Skin epidermis (tissue), 12 donors: ENCODE measurements around the gene DTX4.
A peak's percentile ranks its signal among the peaks of the same experiment; 100 is the strongest.
"Not testable (repeated sequence)": the region's sequence is repeated elsewhere in the genome, so short reads cannot be mapped to it uniquely, and the experiment has no call there.

Experiments
- H3K27ac ChIP-seq, 21 experiments: fragments of 200-600 bp; sonication (generic) in 11 of 21; one replicate each; pipeline ENCODE4 v1.5.0; 2020; ENCODE audit warnings: mild to moderate bottlenecking in 3 of 21, inconsistent platforms in 2 of 21, moderate library complexity in 2 of 21
- H3K4me3 ChIP-seq, 7 experiments: fragments of 200-600 bp; sonication (generic) in 2 of 7; one replicate each; pipeline ENCODE4 v1.5.0; 2020; ENCODE audit warnings: inconsistent platforms in 2 of 7, mild to moderate bottlenecking in 2 of 7, moderate library complexity in 1 of 7

Gene DTX4

DNA sequence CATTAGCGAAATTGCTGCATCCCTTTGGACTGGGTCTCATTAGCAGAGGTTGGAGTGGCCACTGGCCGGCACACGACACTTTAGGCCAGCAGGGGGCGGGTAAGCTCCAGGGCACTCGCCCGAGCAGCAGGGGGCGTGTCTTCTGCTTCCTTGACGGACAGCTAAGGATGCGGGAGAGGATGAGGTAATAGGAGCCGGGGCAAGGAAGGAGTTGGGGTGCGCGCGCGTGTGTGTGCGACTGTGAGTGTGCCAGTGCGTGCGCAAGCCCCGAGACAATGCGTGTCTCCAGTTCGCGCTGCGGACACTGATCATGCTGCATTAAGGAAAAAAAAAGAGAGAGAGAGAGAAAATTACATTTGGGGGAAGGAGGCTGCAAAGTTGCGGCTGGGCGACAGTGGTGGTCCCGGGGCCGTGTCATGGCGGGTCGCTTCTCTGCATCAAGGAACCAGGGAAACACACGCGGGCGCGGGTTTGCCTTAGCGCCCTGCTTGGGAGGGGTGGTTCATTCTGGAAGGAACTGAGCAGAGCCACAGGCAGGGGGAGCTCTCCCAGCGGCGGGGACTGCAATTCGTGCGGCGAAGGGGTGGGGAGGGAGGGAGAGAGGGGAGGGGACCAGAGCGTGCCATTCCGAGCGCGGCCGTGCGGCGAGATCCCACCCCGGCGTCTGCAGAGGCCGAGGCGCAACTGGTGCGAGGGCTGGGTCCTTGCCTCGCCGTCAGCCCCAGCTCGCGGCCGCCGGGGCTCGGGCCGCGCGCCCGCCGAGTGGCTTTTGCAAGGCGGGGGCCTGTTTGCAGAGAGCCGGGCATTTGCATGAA lies at the start of gene DTX4:
Gene DTX4 (plus strand): TSS at position 625 of the 815 bp plus-strand sequence. CDS start 464 bp downstream, outside the sequence.
- H3K4me3 ChIP-seq, result peak within 1 kb of the TSS; percentile 51 to 75 (median 66)
- H3K27ac ChIP-seq, result peak within 1 kb of the TSS in 19 of 21 experiments; percentile 10 to 80 (median 61)

- Histone ChIP-seq H3K27ac (no peak overlapping the region), H3K4me3 (no peak overlapping the region)
These were observed 36.1 kb upstream of the DTX4 start for GRCh38 chr11:59135648-59136461.

GRCh38 chr11:59136551-59136950 lies 35.4 kb upstream of the DTX4 start:
- H3K4me3 ChIP-seq, H3K27ac ChIP-seq: not testable (repeated sequence)

GRCh38 chr11:59137190-59137589 lies 34.7 kb upstream of the DTX4 start:
- H3K27ac ChIP-seq, result no peak overlapping the region

GRCh38 chr11:59138643-59139042 lies 33.3 kb upstream of the DTX4 start:
- H3K27ac ChIP-seq, result no peak overlapping the region

More at GRCh38 chr11:59137190-59137589, 34.7 kb upstream of the DTX4 start:
- H3K4me3 ChIP-seq, result no peak overlapping the region

DNA sequence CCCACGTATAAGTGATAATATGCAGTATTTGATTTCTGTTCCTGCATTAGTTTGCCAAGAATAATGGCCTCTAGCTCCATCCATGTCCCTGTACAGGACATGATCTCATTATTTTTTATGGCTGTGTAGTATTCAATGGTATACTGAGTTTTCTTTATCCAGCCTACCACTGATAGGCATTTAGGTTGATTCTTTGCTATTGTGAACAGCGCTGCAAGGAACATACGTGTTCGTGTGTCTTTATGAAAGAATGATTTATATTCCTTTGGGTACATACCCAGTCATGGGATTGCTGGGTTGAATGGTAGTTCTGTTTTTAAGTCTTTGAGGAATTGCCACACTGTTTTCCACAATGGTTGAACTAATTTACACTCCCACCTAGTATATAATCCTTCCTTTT lies 30.7 kb upstream of the DTX4 start:
- no peak overlapping the region for H3K27ac ChIP-seq
- no peak overlapping the region for H3K4me3 ChIP-seq

More at GRCh38 chr11:59138643-59139042, 33.3 kb upstream of the DTX4 start:
- no peak overlapping the region for H3K4me3 ChIP-seq

DNA sequence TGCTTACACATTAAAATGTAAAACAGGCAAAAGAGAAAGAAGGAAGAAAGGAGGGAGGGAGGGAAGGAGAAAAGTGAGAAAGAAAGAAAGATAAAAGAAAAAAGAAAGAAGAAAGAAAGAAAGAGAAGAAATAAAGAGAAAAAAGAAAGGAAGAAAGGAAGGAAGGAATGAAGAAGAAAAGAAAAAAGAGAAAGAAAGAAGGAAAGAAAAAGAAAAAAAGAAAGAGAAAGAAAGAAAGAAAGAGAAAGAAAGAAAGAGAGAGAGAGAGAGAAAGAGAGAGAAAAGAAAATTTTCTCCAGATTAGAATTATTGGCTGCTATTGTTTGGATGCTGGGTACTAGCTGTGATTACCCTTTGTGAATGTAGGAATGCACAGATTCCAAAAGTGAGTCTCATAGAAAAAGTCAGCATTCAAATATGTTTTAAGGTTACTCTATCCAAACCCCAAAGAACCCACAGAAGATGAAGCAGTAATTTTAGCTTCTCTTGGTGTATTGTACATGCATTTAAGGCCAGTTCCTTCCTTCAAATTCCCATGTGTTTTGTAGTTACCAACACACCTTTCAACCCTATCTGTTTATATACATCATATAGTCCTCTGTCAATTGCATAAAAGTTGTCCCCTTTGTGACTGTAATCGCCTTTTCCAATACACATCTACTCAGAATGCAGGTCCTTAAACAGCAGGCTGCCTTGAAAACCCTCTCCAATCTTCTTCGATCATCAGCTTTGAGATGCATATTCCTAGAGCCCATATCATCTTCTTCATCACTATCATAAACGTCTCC lies 30.1 kb upstream of the DTX4 start:
- Histone ChIP-seq H3K27ac (peak overlapping the region in 20 of 21 experiments; percentile 72 to 97 (median 92)), H3K4me3 (peak overlapping the region; percentile 52 to 82 (median 69))

DNA sequence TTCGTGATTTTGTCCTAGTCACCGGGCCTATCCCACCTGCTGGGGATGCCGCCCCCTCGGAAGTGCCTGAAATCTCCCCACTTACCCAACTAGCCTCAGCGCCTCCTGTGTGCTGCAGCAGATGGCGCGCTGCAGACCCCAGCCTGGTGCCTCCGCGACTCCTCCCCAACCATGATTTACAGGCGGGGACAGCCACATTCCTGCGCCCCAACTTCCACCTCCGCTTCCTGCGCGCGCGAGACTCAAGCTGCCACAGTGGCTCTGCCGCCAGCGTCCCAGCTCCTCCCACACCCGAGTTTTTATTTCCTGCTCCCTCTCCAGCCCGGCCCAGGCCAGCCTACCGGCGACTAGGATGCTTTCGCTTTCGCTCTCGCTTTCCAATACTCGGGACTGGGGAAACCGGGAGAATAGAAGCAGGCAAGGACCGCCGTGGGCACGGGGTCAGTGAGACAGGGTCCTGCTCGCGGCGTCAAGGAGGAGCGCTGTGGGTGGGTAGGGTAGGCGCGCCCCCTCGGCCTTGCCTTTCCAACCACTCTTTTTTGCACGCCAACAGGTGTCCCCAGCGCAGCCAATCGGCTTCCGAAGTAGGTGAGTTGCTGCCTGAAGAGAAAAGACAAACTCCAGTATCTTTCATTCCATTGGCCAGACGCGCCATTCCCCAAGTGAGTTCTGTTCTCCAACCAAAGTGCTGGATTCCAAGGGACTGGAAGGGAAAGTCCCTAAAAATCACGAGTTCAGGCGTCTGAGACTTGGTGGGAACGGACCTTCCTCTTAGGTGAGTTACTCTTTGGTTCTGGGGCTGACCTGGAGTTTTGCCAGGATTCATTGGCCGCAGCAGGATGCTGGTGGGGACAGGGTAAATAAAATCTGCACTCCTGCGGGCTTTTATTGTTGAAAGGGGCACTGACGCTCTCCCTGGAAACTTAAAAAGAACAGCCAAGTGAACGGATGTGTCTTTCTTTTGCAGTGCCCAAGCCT lies 29.1 kb upstream of the DTX4 start, which contains the start of gene FAM111A:
Gene FAM111A (plus strand): TSS at position 327 of the 978 bp plus-strand sequence. CDS start 6,017 bp downstream, outside the sequence.
- Histone ChIP-seq H3K4me3 (peak within 1 kb of the TSS; percentile 52 to 82 (median 69)), H3K27ac (peak within 1 kb of the TSS in 20 of 21 experiments; percentile 72 to 97 (median 92))

- Histone ChIP-seq H3K4me3 (peak overlapping the region; percentile 29 to 79 (median 46)), H3K27ac (peak overlapping the region in 20 of 21 experiments; percentile 21 to 97 (median 90))
These were observed 27.8 kb upstream of the DTX4 start for GRCh38 chr11:59144096-59144495.

DNA sequence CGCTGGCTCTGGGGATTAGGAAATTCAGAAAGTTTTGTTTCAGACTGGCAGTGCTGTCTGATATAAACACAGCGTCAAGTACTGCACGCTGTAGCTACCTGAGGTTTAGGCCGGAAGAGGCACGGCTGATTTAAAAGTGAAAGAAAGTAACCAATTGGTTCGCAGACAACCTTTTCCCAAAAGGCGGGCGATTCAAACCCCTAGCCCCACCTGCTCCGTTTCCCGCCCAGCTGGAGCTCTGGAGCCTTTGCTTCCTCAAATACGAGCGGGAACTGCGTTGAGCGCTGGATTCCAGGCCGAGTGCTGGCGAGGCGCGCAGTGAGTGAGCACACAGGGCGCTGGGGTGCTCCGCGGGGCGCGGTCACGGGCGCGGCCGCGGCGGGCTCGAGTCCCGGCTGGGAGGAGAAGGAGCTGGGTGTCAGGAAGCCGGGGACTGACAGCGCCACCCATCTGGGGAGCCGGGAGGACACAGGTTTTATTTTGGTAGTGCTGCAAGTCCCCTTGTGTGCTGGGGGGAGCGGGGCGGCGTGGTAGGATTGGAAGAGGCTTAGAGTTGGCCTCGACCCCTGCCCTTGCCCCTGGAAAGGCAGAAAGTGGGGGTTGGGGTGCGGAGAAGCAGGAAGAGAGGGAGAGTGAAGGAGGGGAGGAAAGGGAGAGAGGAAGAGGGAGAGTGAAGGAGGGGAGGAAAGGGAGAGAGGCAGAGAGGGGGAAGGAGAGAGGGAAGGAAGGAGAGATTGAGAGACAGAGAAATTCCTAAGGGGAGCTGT lies 27.2 kb upstream of the DTX4 start:
- H3K4me3 ChIP-seq, result peak overlapping the region; percentile 29 to 79 (median 46)
- H3K27ac ChIP-seq, result peak overlapping the region; percentile 21 to 97 (median 90)

GRCh38 chr11:59145534-59145933 lies 26.4 kb upstream of the DTX4 start:
- Histone ChIP-seq H3K27ac (peak overlapping the region in 8 of 21 experiments; percentile 21 to 97 (median 93)), H3K4me3 (peak overlapping the region in 3 of 7 experiments; percentile 58 to 79 (median 58))

DNA sequence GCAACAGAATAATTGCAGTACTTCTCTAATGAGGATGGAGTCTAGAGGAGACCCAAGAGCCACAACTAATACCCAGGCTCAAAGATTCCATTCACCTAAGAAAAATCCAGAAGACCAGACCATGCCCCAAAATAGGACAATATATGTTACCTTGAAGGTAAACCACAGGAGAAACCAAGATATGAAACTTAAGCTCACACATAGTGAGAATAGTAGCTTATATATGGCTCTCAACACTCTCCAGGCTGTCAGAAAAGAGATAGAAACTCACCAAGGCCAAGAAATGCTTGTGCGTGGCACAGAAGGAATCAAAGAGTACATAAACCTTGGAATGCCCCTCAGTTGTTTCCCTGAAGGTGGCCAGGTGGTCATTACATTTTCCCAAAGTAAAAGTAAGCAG lies 20.2 kb upstream of the DTX4 start:
- H3K4me3 ChIP-seq, result no peak overlapping the region
- no peak overlapping the region for H3K27ac ChIP-seq

GRCh38 chr11:59152312-59152951 lies 19.5 kb upstream of the DTX4 start:
- H3K27ac ChIP-seq, result no peak overlapping the region

DNA sequence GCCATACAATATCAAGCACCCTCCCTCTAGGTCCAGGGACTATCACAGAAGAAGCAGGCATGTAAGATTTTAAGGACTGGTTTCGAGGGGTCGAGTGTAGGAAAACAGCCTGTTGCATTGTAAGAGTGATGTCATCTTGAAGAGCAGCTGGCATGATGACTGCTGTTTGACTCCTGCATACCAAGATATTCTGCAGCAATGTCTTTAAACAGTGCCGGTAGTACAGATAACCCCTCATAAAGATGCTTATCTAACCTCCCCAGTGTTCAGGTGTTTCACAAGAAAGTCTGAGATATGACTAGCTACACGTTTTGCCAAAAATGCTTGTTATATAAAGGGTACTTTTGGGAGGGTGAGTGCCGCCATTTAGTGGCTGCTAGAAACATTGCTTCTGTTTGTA lies 17.3 kb upstream of the DTX4 start:
- Histone ChIP-seq H3K4me3 (no peak overlapping the region), H3K27ac (no peak overlapping the region)

More at GRCh38 chr11:59152312-59152951, 19.5 kb upstream of the DTX4 start:
- no peak overlapping the region for H3K4me3 ChIP-seq

GRCh38 chr11:59157433-59157832 lies 14.5 kb upstream of the DTX4 start:
- Histone ChIP-seq H3K27ac (no peak overlapping the region), H3K4me3 (no peak overlapping the region)

GRCh38 chr11:59158206-59159068 lies 13.5 kb upstream of the DTX4 start:
- Histone ChIP-seq H3K27ac (no peak overlapping the region), H3K4me3 (no peak overlapping the region)
